ENCODE results near the gene A3GALT2. TPM values are rescaled to one million over a fixed set of nuclear protein-coding genes. Genes with fewer than 3 reads are reported as not detected.

A3GALT2 gene
- total and polyA plus RNA-seq, 9 of the 15 experiments (the other 6 are each of a cell fraction or from before 2014, with no cell fraction given) = not detected

DNA sequence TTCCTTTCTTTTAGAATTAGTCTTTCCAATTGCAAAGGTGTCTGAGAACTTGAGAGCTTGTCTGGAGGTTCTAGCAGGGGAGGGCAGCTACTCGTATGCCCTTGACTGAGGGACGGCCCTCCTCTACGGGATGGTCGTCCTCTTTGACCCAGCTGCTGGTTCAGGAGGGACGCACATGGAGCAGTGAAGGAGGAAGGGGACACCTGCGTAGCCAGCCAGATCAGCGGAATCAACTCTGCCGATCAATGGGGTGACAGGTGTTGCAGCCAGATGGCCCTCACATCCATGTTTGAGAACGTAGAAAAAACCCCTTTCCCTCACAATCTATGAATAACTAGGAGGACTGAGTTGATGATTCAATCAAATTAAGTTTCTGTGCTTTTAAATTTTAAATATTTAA lies 15.7 kb upstream of the A3GALT2 start:
- POLR2A ChIA-PET = interaction anchor here (1.2 to 1.4 kb wide), 2 partner anchors 10 to 13 kb away, joined by 5 read pairs; no protein-coding TSS in a partner anchor
- CTCF ChIA-PET (ENCODE audit: low intra/inter-chr PET ratio) = no interaction called here
- H3K27ac ChIP-seq (ENCODE audit: extremely low read depth, low read depth, low read length) = no peak overlapping the region
- no peaks in the 10 kb centered on the region for H3K9me3 ChIP-seq (replicated peaks; ENCODE audit: control insufficient read depth, insufficient read depth, low read depth, low read length)
- H3K27me3 ChIP-seq (ENCODE audit: control insufficient read depth in 2 of 2, insufficient read depth in 2 of 2, low read length in 2 of 2) = no peaks in the 10 kb centered on the region
- no peak overlapping the region for H3K4me2 ChIP-seq (ENCODE audit: insufficient read depth, low read length)
- intact Hi-C loops (cut with micrococcal nuclease) (no loop called here), in situ Hi-C loops (cut with MboI) (no loop called here)
- WGBS (ENCODE audit: insufficient coverage, low coverage, missing lambda C conversion rate) = 89% methylated on average over 9 of the region's 9 CpGs
- peaks cover 6% of the 10 kb centered on the region for H3K9me1 ChIP-seq (ENCODE audit: control insufficient read depth, insufficient read depth, low read length)
- H3K9ac ChIP-seq (ENCODE audit: insufficient read depth in 1 of 2, low read depth in 2 of 2, low read length in 2 of 2) = peak overlapping the region in 1 of 2 experiments; percentile 38; a peak in 1 of 4 replicates
- H4K20me1 ChIP-seq (replicated peaks; ENCODE audit: control insufficient read depth, insufficient read depth, low read length) = peaks cover 28% of the 10 kb centered on the region
- H3K79me2 ChIP-seq (ENCODE audit: control insufficient read depth, insufficient read depth, low read length) = peaks cover 21% of the 10 kb centered on the region
- ATAC-seq (no peak), DNase-seq (ENCODE audit: extremely low read depth in 1 of 4, low spot score in 3 of 4) (no peak), FAIRE-seq (no peak)
- no peak overlapping the region for H2AFZ ChIP-seq (ENCODE audit: low read depth, low read length)
- H3K4me1 ChIP-seq (replicated peaks in 1 of 2; ENCODE audit: control insufficient read depth in 2 of 2, insufficient read depth in 2 of 2, low read length in 2 of 2) = peaks cover 3 to 13% of the 10 kb centered on the region in 2 experiments; a peak in 4 of 5 replicates
- no TSS peak for BruUV-seq (replicated peaks)
- peaks cover 44% of the 10 kb centered on the region for H3K36me3 ChIP-seq (ENCODE audit: control insufficient read depth, insufficient read depth, low read length)
- H3K4me3 ChIP-seq = no peak overlapping the region
- TF ChIP-seq SMARCA5 (IDR thresholded peaks at IDR 0.05) (no peak), XRCC3 (IDR thresholded peaks at IDR 0.05) (no peak), ZKSCAN1 (IDR thresholded peaks at IDR 0.05; ENCODE audit: low read depth, low read length) (no peak), GABPB2 (CRISPR knock-in tag; conservative IDR thresholded peaks at IDR 0.05) (no peak)
- TF ChIP-seq, protein P1, sequence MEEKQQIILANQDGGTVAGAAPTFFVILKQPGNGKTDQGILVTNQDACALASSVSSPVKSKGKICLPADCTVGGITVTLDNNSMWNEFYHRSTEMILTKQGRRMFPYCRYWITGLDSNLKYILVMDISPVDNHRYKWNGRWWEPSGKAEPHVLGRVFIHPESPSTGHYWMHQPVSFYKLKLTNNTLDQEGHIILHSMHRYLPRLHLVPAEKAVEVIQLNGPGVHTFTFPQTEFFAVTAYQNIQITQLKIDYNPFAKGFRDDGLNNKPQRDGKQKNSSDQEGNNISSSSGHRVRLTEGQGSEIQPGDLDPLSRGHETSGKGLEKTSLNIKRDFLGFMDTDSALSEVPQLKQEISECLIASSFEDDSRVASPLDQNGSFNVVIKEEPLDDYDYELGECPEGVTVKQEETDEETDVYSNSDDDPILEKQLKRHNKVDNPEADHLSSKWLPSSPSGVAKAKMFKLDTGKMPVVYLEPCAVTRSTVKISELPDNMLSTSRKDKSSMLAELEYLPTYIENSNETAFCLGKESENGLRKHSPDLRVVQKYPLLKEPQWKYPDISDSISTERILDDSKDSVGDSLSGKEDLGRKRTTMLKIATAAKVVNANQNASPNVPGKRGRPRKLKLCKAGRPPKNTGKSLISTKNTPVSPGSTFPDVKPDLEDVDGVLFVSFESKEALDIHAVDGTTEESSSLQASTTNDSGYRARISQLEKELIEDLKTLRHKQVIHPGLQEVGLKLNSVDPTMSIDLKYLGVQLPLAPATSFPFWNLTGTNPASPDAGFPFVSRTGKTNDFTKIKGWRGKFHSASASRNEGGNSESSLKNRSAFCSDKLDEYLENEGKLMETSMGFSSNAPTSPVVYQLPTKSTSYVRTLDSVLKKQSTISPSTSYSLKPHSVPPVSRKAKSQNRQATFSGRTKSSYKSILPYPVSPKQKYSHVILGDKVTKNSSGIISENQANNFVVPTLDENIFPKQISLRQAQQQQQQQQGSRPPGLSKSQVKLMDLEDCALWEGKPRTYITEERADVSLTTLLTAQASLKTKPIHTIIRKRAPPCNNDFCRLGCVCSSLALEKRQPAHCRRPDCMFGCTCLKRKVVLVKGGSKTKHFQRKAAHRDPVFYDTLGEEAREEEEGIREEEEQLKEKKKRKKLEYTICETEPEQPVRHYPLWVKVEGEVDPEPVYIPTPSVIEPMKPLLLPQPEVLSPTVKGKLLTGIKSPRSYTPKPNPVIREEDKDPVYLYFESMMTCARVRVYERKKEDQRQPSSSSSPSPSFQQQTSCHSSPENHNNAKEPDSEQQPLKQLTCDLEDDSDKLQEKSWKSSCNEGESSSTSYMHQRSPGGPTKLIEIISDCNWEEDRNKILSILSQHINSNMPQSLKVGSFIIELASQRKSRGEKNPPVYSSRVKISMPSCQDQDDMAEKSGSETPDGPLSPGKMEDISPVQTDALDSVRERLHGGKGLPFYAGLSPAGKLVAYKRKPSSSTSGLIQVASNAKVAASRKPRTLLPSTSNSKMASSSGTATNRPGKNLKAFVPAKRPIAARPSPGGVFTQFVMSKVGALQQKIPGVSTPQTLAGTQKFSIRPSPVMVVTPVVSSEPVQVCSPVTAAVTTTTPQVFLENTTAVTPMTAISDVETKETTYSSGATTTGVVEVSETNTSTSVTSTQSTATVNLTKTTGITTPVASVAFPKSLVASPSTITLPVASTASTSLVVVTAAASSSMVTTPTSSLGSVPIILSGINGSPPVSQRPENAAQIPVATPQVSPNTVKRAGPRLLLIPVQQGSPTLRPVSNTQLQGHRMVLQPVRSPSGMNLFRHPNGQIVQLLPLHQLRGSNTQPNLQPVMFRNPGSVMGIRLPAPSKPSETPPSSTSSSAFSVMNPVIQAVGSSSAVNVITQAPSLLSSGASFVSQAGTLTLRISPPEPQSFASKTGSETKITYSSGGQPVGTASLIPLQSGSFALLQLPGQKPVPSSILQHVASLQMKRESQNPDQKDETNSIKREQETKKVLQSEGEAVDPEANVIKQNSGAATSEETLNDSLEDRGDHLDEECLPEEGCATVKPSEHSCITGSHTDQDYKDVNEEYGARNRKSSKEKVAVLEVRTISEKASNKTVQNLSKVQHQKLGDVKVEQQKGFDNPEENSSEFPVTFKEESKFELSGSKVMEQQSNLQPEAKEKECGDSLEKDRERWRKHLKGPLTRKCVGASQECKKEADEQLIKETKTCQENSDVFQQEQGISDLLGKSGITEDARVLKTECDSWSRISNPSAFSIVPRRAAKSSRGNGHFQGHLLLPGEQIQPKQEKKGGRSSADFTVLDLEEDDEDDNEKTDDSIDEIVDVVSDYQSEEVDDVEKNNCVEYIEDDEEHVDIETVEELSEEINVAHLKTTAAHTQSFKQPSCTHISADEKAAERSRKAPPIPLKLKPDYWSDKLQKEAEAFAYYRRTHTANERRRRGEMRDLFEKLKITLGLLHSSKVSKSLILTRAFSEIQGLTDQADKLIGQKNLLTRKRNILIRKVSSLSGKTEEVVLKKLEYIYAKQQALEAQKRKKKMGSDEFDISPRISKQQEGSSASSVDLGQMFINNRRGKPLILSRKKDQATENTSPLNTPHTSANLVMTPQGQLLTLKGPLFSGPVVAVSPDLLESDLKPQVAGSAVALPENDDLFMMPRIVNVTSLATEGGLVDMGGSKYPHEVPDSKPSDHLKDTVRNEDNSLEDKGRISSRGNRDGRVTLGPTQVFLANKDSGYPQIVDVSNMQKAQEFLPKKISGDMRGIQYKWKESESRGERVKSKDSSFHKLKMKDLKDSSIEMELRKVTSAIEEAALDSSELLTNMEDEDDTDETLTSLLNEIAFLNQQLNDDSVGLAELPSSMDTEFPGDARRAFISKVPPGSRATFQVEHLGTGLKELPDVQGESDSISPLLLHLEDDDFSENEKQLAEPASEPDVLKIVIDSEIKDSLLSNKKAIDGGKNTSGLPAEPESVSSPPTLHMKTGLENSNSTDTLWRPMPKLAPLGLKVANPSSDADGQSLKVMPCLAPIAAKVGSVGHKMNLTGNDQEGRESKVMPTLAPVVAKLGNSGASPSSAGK (IDR thresholded peaks at IDR 0.05) = no peak
- TF ChIP-seq, protein P2, sequence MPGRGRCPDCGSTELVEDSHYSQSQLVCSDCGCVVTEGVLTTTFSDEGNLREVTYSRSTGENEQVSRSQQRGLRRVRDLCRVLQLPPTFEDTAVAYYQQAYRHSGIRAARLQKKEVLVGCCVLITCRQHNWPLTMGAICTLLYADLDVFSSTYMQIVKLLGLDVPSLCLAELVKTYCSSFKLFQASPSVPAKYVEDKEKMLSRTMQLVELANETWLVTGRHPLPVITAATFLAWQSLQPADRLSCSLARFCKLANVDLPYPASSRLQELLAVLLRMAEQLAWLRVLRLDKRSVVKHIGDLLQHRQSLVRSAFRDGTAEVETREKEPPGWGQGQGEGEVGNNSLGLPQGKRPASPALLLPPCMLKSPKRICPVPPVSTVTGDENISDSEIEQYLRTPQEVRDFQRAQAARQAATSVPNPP (IDR thresholded peaks at IDR 0.05; ENCODE audit: borderline replicate concordance, insufficient read depth, insufficient read length) = no peak
- TF ChIP-seq, protein P3, sequence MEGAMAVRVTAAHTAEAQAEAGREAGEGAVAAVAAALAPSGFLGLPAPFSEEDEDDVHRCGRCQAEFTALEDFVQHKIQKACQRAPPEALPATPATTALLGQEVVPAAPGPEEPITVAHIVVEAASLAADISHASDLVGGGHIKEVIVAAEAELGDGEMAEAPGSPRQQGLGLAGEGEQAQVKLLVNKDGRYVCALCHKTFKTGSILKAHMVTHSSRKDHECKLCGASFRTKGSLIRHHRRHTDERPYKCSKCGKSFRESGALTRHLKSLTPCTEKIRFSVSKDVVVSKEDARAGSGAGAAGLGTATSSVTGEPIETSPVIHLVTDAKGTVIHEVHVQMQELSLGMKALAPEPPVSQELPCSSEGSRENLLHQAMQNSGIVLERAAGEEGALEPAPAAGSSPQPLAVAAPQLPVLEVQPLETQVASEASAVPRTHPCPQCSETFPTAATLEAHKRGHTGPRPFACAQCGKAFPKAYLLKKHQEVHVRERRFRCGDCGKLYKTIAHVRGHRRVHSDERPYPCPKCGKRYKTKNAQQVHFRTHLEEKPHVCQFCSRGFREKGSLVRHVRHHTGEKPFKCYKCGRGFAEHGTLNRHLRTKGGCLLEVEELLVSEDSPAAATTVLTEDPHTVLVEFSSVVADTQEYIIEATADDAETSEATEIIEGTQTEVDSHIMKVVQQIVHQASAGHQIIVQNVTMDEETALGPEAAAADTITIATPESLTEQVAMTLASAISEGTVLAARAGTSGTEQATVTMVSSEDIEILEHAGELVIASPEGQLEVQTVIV (CRISPR knock-in tag; IDR thresholded peaks at IDR 0.05; ENCODE audit: borderline replicate concordance) = no peak
